ENCODE data around the gene SAMD4B.
"Not testable (repeated sequence)": the region's sequence is repeated elsewhere in the genome, so short reads cannot be mapped to it uniquely, and the experiment has no call there.

Gene SAMD4B

GRCh38 chr19:39334444-39334976 is 7.7 kb upstream of the SAMD4B start:
- H3K4me3 ChIP-seq (ENCODE audit: low read depth, low read length), result peak overlapping the region; percentile 83
- TF ChIP-seq MYC (IDR thresholded peaks at IDR 0.05; ENCODE audit: low read depth, low read length), result no peak
- no peak for TF ChIP-seq MAX (IDR thresholded peaks at IDR 0.05; ENCODE audit: low read depth, low read length)
- no peak for TF ChIP-seq CTCF (IDR thresholded peaks at IDR 0.05; ENCODE audit: low read depth, low read length)
- no peak for TF ChIP-seq POLR2A (IDR thresholded peaks at IDR 0.05; ENCODE audit: extremely low read depth, insufficient read length)
- no peak for DNase-seq (ENCODE audit: low read depth)

GRCh38 chr19:39335168-39335548 is 7.1 kb upstream of the SAMD4B start:
- DNase-seq (ENCODE audit: low read depth), result peak; percentile 58
- H3K4me3 ChIP-seq (ENCODE audit: low read depth, low read length), result peak overlapping the region; percentile 83
- TF ChIP-seq MYC (IDR thresholded peaks at IDR 0.05; ENCODE audit: low read depth, low read length), result no peak
- TF ChIP-seq MAX (IDR thresholded peaks at IDR 0.05; ENCODE audit: low read depth, low read length), result no peak
- no peak for TF ChIP-seq POLR2A (IDR thresholded peaks at IDR 0.05; ENCODE audit: extremely low read depth, insufficient read length)
- TF ChIP-seq CTCF (IDR thresholded peaks at IDR 0.05; ENCODE audit: low read depth, low read length), result no peak

GRCh38 chr19:39336483-39336882 is 5.7 kb upstream of the SAMD4B start:
- DNase-seq (ENCODE audit: low read depth), result no peak
- no peak overlapping the region for H3K4me3 ChIP-seq (ENCODE audit: low read depth, low read length)
- no peak for TF ChIP-seq POLR2A (IDR thresholded peaks at IDR 0.05; ENCODE audit: extremely low read depth, insufficient read length)
- no peak for TF ChIP-seq MAX (IDR thresholded peaks at IDR 0.05; ENCODE audit: low read depth, low read length)

- DNase-seq (ENCODE audit: low read depth), result no peak
- no peak for TF ChIP-seq CTCF (IDR thresholded peaks at IDR 0.05; ENCODE audit: low read depth, low read length)
- TF ChIP-seq MYC (IDR thresholded peaks at IDR 0.05; ENCODE audit: low read depth, low read length), result no peak
- no peak for TF ChIP-seq POLR2A (IDR thresholded peaks at IDR 0.05; ENCODE audit: extremely low read depth, insufficient read length)
- no peak for TF ChIP-seq MAX (IDR thresholded peaks at IDR 0.05; ENCODE audit: low read depth, low read length)
- no peak overlapping the region for H3K4me3 ChIP-seq (ENCODE audit: low read depth, low read length)
Measured at GRCh38 chr19:39339674-39340073, 2.5 kb upstream of the SAMD4B start.

- not testable (repeated sequence) for H3K4me3 ChIP-seq (ENCODE audit: low read depth, low read length); DNase-seq (ENCODE audit: low read depth)
Measured at GRCh38 chr19:39340156-39340555, 2.1 kb upstream of the SAMD4B start.

GRCh38 chr19:39341129-39341718 is 997 bp upstream of the SAMD4B start:
- peak; percentile 44 for DNase-seq (ENCODE audit: low read depth)
- peak overlapping the region; percentile 97 for H3K4me3 ChIP-seq (ENCODE audit: low read depth, low read length)
- TF ChIP-seq POLR2A (IDR thresholded peaks at IDR 0.05; ENCODE audit: extremely low read depth, insufficient read length) (no peak), MYC (IDR thresholded peaks at IDR 0.05; ENCODE audit: low read depth, low read length) (no peak), CTCF (IDR thresholded peaks at IDR 0.05; ENCODE audit: low read depth, low read length) (no peak)

Measured in NB4 (cell line).